NCI-H524 treated with DMSO at 0.1 percent for 48 hours (cell line): Measurements from ENCODE around the gene LRP1.

Experiments
- DNase-seq: peaks from one replicate; lab custom pipeline; 2025; lab: John Stamatoyannopoulos, UW

Gene LRP1

GRCh38 chr12:57094208-57095160 is 33.8 kb upstream of the LRP1 start:
- DNase-seq = no peak

- no peak for DNase-seq
Measured at GRCh38 chr12:57095440-57095839, 32.8 kb upstream of the LRP1 start.

DNA sequence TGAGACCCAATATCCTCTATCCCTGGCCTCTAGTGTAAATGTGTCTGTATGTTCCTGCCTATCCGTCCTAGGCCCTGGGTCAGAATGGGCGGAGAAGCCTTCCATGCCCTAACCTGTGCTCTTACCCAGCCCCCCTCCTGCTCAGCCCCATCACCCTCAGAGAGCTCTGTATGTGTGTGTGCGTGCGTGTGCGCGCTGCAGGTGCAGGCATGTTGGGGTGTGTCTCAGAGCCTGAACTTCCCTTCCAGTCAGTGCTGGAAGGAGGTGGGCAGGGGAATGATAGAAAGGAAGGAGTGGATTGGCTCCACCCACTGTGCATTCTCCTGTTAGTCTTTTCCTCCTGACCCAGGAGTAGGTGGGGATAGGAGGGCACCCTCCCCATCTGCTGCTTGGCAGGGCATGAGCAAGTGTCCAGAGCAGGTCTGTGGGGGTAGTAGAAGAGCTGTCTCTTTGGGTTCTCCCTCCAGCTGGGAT is 32.1 kb upstream of the LRP1 start:
- DNase-seq = no peak

- no peak for DNase-seq
Measured at GRCh38 chr12:57096748-57097553, 31.3 kb upstream of the LRP1 start.

GRCh38 chr12:57097554-57097835 is 30.8 kb upstream of the LRP1 start:
- no peak for DNase-seq

DNA sequence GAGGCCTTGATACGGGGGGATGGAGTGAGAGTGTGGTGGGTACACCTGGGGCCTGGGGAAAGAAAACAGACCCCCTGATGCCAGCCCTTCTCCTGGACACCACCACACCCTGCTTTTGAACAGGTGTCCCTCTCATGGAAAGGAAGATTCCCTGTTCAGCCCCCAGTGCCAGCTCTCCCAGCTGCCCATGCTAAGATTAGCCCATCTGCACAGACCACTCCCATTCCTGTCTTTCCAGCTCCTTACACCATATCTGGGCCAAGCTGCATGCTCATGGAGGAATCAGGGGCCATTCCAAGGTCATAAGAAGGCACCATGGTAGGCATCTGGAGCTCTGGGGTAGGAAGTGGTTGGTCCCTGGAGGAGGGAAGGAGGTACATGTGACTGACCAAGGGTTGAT is 29.7 kb upstream of the LRP1 start:
- DNase-seq = no peak

- DNase-seq = no peak
Measured at GRCh38 chr12:57099047-57099714, 29.1 kb upstream of the LRP1 start.

- no peak for DNase-seq
Measured at GRCh38 chr12:57099766-57100165, 28.5 kb upstream of the LRP1 start.

GRCh38 chr12:57101892-57102695 is 26.2 kb upstream of the LRP1 start:
- no peak for DNase-seq

GRCh38 chr12:57103856-57104255 is 24.4 kb upstream of the LRP1 start:
- DNase-seq = no peak

DNA sequence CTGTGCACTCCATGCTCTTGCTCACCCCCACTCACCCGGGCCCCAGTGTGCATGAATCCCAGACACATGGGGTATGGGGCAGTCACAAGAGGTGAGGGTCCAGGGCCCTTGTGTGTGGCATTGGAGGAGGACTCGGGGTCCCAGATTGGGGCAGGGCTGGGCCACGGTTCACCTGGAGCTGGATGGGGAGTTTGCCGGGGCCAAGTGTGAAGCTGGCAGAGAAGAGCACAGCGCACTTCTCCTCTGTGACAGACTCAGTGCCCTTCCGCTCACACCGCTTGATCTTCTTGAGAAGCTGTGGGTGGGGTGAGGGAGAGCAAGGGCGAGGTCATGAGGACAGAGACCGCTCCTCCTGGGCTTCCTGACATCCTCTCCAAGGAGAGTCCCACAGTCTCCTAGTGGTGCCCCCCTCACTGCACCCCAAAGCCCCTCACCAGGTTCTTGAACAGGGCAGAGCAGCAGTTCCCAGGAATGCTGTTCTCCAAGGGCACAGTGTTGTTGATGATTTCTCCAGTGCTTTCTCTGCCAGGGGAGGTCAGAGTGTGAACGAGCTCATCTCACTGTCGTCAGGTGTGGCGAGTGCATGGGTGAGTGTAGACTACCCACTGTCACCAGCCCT is 23.9 kb upstream of the LRP1 start:
- no peak for DNase-seq

GRCh38 chr12:57105011-57105753 is 23.1 kb upstream of the LRP1 start:
- DNase-seq = no peak

DNA sequence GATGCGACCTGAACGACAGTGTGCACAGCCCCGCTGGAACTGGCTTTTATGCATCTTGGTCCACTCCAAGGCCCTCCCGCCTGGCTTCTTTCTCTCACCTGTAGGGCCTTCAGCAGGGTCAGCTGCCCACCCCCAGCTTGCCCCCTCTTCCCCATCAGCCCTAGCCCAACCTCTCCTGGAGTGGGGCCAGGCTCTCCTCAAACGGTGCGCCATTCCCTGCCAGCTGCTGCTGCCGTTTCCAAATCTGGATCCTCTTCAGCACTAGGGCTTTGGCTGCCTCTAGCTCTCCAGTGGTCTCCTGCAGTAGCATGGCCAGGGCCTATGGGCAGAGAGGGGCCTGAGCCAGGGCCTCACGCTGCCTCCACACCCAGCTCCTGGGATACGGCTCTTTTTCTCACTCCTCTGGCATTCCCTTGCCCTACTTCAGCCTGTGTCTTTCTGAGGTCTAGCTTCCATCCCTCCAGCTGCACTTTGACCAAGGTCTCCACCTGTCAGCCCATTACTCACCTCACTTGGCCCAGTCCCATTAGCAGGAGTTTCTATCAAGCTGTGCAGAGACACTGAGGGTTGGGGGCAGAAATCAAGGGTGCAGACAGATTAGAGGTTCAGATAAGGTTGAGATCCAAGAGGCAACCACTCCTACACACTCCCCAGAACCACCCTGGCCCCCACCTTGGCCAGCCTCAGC is 22.1 kb upstream of the LRP1 start:
- no peak for DNase-seq

GRCh38 chr12:57107456-57108155 is 20.7 kb upstream of the LRP1 start:
- DNase-seq = no peak

DNA sequence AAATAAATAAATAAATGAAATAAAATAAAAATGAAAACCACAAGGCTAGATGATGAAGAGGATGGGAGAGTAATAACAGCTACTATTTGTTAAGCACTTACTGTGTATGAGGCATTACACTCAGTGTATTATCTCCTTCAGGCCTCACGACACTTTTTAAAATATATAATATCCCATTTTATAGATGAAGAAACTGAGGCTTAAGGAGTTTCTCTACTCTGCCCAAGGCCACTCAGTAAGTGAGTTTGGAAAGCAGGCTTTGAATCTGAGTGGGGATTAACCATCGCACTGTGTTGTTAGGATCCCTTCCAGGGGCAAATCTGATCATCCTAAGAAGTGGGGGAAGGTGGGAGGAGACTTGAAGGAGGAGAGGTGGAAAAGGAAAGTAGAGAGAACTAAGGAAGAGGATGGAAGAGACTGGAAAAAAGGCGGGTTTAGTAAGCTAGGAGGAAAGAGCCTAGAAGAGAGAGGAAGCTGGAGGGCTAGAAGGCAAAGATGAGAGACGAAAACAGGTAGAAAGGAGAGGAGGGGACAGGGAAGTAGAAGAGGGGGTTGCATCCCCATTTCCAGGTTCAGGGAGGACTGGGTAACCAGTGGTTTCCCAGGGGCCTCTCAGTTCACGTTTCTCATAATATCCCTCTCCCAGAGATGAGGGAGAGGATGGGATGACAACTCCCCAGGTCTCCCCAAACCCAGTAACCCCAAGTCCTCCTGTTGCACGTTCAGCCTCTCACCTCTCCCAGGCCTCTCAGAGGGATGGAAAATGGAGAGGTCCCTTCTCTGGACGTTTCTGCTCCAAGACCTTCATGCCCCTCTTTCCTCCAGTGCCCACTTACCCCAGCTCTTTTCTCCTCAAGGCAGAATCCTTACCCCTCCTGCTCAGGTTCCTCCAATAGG is 18.8 kb upstream of the LRP1 start:
- no peak for DNase-seq

DNA sequence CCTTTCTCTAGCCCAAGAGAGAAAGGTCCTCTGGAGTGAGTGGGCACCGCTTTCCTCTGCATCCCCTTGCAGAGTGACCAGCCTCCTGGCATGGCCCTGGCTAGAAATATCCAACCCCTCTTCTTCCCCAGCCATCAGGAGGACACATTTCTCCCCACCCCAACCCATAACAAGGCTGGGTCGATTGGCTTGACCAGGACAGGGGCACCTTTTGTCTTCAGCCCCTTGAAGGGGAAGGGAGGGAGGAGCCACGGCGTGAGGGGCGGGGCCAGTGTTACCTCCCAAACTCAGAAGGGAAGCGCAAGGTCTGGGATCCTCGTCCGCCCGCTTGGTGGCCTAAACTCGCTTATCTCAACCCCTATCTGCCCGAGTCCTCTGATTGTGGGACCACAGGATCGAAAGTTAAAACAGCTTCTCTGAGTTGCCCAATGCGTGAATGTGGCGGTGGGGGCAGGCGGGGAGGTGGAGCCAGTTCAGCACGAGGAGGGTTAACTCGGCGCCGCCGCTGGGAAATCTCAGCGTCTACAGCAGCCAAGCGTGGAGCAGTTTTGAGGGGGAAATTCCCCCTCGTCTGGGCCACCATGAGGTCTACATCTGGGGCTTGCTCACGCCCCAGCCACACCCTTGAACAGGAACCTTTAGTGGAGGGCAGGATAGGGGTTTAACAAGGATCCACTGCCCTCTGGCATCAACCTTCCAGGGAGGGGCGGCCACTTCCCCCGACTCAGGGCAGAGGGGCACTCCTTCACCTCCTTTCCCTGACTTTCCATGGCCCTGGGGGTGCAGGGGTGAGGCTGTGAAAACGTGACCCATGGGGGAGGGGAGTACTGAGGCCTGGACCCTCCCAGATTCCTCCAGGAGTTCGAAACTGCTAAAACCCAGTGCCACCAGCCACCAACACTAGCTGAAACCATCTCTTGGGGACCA is 17.9 kb upstream of the LRP1 start:
- DNase-seq = no peak

- no peak for DNase-seq
Measured at GRCh38 chr12:57111031-57111734, 17.1 kb upstream of the LRP1 start, which contains the start of gene STAT6. Gene STAT6, minus strand, starts transcription at chr12:57111362. Its CDS starts 3,084 bp downstream, at chr12:57108278.
